GM19351 (cell line): ENCODE results near the gene ARHGEF4.
"Not testable (repeated sequence)": the region's sequence is repeated elsewhere in the genome, so short reads cannot be mapped to it uniquely, and the experiment has no call there.

ENCODE experiments used
- ATAC-seq: cut with Tn5 transposase; IDR thresholded peaks from one replicate; pipeline ENCODE4 v1.9.1; 2021; ENCODE audit warnings: mild to moderate bottlenecking, moderate library complexity; ENCODE audit not compliant: unreplicated experiment

Gene ARHGEF4

DNA sequence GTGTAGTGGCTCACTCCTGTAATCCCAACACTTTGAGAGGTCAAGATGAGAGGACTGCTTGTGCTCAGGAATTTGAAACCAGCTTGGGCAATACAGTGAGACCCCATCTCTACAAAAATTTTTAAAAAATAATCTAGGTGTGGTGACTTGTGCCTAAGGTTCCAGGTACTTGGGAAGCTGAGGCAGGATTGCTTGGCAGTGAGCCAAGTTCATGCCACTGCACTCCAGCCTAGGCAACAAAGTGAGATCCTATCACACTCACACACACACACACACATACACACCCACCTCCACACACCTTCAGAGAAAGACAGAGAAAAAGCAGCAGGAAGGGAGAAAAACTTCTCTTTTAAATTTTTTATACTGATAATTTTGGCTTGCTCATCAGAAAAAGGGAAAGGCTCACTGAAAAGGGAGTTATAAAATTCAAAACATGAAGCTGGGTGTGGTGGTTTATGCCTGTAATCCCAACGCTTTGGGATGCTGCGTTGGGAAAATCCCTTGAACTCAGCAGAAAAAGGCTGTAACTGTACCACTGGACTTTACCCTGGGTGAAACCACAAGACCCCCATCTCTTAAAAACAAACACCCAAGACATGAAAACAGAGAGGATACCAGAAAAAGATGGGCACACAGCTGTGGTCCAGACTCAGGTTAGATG lies 230.9 kb downstream of the ARHGEF4 start:
- no peak for ATAC-seq

DNA sequence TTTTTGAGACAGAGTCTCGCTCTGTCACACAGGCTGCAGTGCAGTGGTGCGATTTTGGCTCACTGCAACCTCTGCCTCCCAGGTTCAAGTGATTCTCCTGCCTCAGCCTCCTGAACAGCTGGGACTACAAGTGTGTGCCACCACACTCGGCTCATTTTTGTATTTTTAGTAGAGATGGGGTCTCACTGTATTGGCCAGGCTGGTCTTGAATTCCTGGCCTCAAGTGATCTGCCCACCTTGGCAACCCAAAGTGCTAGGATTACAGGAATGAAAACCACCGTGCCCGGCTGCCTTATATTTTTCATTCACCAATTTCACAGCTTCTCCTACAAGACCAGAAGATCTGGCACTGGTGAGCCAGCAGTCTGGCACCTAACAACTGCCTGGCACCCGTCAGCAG lies 231.5 kb downstream of the ARHGEF4 start:
- not testable (repeated sequence) for ATAC-seq

DNA sequence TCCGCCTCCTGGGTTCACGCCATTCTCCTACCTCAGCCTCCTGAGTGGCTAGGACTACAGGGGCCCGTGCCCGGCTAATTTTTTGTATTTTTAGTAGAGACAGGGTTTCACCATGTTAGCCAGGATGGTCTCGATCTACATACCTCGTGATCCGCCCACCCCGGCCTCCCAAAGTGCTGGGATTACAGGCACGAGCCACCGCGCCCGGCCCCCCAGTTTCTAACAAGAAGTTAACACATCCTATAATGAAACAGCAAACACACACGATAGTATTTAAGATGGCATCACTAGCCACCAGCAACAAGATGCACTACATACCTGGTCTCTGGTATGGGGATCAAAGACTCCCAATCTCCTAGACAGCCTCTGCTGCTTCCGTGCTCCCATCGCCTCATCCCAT lies 238.9 kb downstream of the ARHGEF4 start:
- not testable (repeated sequence) for ATAC-seq

DNA sequence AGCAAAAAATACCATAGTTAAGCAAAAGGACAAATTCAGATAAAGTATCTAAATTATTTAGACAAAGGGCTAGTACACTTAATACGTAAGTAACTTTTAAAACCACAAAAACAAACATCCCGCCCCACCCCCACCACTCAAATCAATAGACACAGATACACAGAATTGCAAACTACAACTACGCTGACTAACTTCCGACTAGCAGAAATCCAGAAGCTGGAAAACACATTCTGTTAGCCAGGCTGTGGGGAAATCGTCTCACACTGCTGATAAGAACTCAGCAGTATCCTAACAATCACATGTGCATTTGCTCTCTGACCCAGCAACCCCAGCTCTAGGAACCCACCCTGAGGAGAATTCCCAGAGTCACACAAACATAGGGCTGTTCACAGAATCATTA lies 240.0 kb downstream of the ARHGEF4 start:
- ATAC-seq: no peak

DNA sequence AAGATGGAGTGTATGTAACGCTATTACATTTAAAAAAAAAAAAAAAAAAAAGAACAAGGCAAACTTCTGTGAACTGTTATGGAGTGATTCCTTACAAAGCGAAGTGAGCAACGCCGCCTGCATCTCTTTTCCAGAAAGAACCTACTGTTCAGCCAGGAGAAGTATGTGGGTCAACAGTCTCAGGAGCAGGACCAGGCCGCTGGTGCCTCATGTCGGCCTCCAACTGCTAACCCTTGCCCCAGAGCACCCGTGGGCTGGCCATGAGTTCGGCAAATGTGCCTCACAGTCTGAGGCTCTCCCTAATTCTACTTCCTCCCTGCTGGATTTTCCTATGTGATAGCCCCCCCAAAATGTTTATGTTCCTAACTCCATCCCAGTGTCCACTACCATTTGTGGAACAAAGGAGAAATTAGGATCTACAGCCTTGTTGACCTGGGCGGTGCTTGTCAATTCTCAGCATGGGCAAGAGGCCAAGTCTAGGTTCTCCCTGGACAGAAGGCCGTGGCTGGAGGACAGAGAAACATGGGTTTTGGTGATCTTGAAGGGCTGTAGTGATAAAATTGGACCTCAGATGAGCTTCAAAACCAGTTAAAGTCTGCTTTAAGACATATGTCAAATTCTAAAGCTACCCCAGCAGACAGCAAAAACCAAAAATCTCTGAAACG lies 240.6 kb downstream of the ARHGEF4 start:
- no peak for ATAC-seq

DNA sequence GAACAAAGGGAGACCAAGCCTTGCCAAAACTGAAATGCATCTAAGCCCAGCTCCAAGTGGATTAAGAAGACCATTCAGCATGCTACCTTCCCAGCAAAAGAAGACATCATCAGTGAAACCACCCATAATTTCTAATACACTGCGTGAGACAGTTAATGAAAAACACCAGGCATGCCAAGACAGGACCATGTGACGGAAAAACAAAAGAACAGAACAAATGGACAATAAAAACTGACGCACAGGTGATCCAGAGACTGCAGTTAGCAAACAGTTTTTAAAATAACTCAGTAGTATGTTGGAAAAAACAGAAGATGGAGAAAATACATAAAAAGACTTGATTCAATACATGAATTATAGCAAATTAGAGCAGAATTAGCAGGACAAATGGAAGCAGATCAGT lies 241.3 kb downstream of the ARHGEF4 start:
- no peak for ATAC-seq

DNA sequence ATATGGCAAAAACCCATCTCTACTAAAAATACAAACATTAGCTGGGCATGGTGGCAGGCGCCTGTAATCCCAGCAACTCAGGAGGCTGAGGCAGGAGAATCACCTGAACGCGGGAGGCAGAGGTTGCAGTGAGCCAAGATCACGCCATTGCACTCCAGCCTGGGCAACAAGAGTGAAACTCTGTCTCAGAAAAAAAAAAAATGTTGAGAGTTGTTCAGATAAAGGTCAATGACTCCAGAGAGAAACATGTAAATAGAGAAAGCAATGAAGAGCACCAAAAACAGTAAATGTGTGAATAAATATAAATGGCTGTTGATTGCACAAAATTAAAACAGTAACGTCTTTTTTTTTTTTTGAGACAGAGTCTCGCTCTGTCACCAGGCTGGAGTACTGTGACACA lies 243.2 kb downstream of the ARHGEF4 start:
- not testable (repeated sequence) for ATAC-seq

DNA sequence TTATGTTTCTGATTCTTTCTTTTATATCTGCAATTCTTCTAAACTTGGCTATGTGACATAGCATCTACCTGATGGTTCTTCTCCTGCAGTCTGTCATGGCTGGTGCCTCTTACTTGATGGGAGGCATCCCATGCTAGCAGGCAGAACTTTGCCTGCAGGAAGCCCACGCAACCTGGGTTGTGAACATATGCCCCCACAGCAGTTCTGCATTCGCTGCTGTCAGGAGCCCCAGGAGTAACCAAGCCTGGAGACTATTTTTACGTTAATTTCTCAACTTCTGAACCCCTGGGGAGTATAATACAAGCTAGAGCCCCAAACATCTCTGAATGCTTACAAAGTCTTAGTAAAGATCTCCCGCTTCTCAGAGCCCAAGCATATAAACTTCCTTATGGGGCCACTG lies 244.5 kb downstream of the ARHGEF4 start:
- no peak for ATAC-seq

DNA sequence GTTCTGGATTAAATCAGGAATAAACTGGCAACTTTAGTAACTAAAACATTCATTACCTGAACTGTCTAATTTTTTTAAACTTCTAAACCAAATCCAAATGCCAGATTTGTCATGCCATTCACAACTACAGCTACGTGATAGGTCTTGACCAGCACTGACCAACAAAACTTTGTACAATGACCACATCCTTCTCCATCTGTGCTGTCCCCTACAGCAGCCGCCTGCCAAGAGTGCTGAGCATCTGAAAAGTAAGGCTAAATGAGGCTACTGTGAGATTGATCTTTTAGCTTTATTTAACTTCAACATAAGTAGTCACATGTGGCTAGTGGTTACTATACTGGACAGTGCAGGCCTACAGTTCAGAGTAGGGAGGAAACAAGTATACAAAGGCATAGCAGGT lies 248.9 kb downstream of the ARHGEF4 start:
- ATAC-seq: no peak

DNA sequence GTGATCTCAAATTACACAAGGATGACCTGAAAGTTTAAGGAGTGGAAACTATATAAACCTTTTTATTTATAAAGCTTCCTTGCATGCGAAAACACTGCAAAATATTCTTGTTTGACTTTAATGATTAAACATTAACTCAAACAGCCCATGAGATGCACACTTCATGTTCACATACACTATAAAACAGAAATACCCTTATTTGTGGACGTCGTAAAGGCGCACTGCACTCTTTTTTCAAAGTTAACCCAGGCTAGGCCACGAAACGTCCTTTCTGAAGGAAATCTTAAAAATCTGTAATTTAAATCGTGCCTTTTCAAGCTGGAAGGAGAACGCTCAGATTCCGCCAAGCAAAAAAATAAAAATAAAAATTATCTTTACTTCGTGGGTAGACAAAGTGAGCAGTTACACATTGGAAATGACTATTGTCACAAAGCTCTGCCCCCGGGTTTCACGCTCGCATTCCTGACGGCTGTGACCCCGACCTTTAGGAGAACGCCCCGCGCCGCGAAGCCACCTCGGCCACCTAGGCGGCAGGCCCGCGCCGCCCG lies 255.8 kb downstream of the ARHGEF4 start:
- ATAC-seq: no peak

DNA sequence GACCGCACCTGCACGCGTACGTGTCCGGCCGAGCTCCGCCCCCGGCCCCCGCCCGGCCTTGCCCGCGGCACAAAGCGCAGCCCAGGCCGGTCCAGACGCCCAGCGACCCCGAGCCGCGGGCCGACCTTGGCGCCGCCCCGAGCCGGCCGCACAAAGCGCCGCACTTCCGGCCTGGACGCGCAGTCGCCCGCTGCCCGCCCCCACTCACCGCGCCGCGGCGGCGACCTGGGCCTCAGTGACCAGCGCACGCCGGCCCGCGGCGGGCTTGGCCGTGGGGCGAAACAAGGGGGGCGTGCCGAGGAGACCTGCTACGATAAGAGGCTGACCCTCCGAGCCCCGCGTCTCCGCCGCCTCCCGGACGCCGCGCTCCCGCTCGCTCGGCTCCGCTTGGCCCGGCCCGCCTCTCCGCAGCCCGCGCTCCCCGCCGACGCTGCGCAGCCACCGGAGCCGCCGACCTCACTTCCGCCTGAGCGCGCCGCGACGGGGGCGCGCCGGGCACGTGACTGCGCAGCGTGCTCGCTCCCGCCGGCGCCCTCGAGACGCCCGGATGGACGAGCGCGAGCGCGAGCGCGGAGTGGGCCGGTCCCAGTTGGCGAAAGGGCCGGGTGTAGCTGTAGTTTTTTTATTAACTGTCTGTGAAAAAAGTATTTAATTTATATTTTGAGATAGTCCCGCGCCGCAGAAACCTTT lies 256.4 kb downstream of the ARHGEF4 start, which contains the start of gene FAM168B:
FAM168B (minus strand) TSS at position 455 of the 690 bp plus-strand sequence. CDS start 10,814 bp downstream, outside the sequence.
- ATAC-seq: peak; percentile 71

DNA sequence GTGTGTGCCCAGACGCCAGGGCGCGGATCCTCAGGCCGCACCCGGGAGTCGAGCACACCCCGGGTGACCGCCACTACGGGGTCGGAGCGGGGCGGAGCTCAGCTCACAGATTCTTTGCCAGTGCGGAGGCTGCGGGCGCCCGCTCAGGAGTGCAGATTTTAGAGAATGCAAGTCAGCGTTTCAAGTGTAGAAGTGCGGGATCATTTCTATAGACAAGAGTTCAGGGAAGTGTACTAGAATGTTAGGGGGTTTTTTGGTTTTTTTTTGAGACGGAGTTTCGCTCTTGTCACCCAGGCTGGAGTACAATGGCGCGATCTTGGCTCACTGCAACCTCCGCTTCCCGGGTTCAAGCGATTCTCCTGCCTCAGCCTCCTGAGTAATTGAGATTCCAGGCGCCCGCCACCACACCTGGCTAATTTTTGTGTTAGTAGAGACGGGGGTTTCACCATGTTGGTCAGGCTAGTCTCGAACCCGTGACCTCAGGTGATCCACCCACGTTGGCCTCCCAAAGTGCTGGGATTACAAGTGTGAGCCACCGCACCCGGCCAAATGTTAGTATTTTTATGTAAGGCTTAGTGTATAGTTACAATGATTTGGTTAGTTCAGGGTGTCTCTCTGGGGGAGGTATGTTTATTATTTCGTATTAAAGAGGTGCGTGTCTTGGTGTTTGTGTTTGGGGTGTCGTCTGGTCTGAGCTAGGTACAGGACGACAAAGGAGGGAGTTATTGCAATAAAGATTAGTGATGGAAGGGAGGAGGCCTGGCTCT lies 257.2 kb downstream of the ARHGEF4 start:
- peak; percentile 66 for ATAC-seq

DNA sequence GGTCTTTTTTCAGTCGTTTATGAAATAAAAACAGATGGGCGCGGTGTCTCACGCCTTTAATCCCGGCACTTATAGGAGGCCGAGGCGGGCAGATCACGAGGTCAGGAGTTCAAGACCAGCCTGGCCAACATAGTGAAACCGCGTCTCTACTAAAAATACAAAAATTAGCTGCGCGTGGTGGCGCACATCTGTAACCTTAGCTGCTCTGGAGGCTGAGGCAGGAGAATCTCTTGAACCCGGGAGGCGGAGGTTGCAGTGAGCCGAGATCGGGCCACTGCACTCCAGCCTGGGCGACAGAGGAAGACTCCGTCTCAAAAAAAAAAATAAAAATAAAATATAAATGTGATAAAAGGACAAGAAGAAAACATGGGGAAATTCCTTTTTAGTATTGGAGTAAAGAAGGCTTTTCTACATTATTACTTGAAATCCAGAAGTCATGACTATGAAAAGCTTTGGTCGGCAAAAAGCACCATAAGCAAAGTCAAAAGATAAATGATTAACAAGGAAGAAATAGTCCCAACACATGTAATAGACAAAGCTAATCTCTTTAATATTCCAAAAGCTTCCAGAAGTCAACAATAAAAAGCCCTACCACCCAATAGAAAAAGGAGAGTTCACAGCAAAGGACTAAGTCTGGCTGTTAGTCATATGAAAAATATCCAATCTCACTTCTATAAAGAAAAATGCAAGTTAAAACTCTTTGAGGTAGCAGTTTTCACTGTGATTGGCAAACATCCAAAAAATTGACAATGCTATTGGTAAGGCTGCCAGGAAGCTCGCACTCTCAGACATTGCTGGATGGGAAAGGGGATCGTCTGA lies 258.0 kb downstream of the ARHGEF4 start:
- no peak for ATAC-seq
